ENCODE results near the gene ABHD12B. TPM values are rescaled to one million over a fixed set of nuclear protein-coding genes. Genes with fewer than 3 reads are reported as not detected.

The ABHD12B gene
- total and polyA plus RNA-seq, 2 of the 13 experiments (the other 11 are each of a cell fraction or from before 2014, with no cell fraction given) = not detected

- TF ChIP-seq SNAPC4 (CRISPR knock-in tag; IDR thresholded peaks at IDR 0.05) (no peak), STAG1 (CRISPR knock-in tag; IDR thresholded peaks at IDR 0.05) (no peak), CCDC6 (CRISPR knock-in tag; IDR thresholded peaks at IDR 0.05) (0 out of 2 replicates have a peak, but pooled peaks have one; percentile 13), SKI (IDR thresholded peaks at IDR 0.05; ENCODE audit: partially characterized antibody) (peak; percentile 68), GFI1 (CRISPR knock-in tag; IDR thresholded peaks at IDR 0.05; ENCODE audit: borderline replicate concordance) (no peak), ZNF569 (CRISPR knock-in tag; IDR thresholded peaks at IDR 0.05; ENCODE audit: borderline replicate concordance) (no peak), FOXP1 (IDR thresholded peaks at IDR 0.05) (no peak), FOXP1 (CRISPR knock-in tag; IDR thresholded peaks at IDR 0.05) (peak; percentile 64; the same call in 1 of the 2 replicates), TCF7 (IDR thresholded peaks at IDR 0.05; ENCODE audit: low read depth) (peak; percentile 53; the same call in 1 of the 2 replicates), SAP130 (CRISPR knock-in tag; IDR thresholded peaks at IDR 0.05; ENCODE audit: low read depth) (peak; percentile 66), SSRP1 (CRISPR knock-in tag; IDR thresholded peaks at IDR 0.05) (no peak), NR2F6 (IDR thresholded peaks at IDR 0.05) (peak; percentile 26; the same call in 1 of the 2 replicates), NR2F6 (CRISPR knock-in tag; IDR thresholded peaks at IDR 0.05) (no peak), BCL6 (CRISPR knock-in tag; IDR thresholded peaks at IDR 0.05) (peak; percentile 87), MEF2D (CRISPR knock-in tag; IDR thresholded peaks at IDR 0.05) (peak; percentile 71), PLSCR1 (CRISPR knock-in tag; IDR thresholded peaks at IDR 0.05; ENCODE audit: borderline replicate concordance) (no peak), HNF4A (CRISPR knock-in tag; IDR thresholded peaks at IDR 0.05) (0 out of 2 replicates have a peak, but pooled peaks have one; percentile 6), DPF2 (CRISPR knock-in tag; IDR thresholded peaks at IDR 0.05; ENCODE audit: borderline replicate concordance, low read depth) (0 out of 2 replicates have a peak, but pooled peaks have one; percentile 11), FOXK1 (CRISPR knock-in tag; IDR thresholded peaks at IDR 0.05; ENCODE audit: borderline replicate concordance, low read depth) (peak; percentile 44; the same call in 1 of the 2 replicates), ARID3A (IDR thresholded peaks at IDR 0.05; ENCODE audit: low read depth, low read length) (0 out of 2 replicates have a peak, but pooled peaks have one; percentile 20), SOX13 (IDR thresholded peaks at IDR 0.05) (0 out of 2 replicates have a peak, but pooled peaks have one; percentile 35), SOX13 (CRISPR knock-in tag; conservative IDR thresholded peaks at IDR 0.05 in 1 of 2, IDR thresholded peaks at IDR 0.05 in 1 of 2) (peak in 1 of 2 experiments; percentile 84; a peak in 2 of 4 replicates), HMG20A (CRISPR knock-in tag; IDR thresholded peaks at IDR 0.05; ENCODE audit: borderline replicate concordance) (peak; percentile 60; the same call in 1 of the 2 replicates)
- TF ChIP-seq, protein P1, sequence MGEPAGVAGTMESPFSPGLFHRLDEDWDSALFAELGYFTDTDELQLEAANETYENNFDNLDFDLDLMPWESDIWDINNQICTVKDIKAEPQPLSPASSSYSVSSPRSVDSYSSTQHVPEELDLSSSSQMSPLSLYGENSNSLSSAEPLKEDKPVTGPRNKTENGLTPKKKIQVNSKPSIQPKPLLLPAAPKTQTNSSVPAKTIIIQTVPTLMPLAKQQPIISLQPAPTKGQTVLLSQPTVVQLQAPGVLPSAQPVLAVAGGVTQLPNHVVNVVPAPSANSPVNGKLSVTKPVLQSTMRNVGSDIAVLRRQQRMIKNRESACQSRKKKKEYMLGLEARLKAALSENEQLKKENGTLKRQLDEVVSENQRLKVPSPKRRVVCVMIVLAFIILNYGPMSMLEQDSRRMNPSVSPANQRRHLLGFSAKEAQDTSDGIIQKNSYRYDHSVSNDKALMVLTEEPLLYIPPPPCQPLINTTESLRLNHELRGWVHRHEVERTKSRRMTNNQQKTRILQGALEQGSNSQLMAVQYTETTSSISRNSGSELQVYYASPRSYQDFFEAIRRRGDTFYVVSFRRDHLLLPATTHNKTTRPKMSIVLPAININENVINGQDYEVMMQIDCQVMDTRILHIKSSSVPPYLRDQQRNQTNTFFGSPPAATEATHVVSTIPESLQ (CRISPR knock-in tag; conservative IDR thresholded peaks at IDR 0.05) = no peak
Measured at GRCh38 chr14:50874757-50875156, 2.9 kb downstream of the ABHD12B start (continued).
